ENCODE measurements around the gene PTPRN2. TPM values are rescaled to one million over a fixed set of nuclear protein-coding genes. Genes with fewer than 3 reads are reported as not detected.

The PTPRN2 gene
- total RNA-seq, 1 donor from 2014 or later, result 15.4 TPM

- no peak overlapping the region for H3K4me3 Mint-ChIP-seq
- H3K36me3 Mint-ChIP-seq, result no peaks in the 10 kb centered on the region
- H3K27me3 Mint-ChIP-seq, result no peaks in the 10 kb centered on the region
- no peaks in the 10 kb centered on the region for H3K4me1 Mint-ChIP-seq (ENCODE audit: unreplicated experiment)
- no peak for TF ChIP-seq CTCF (conservative IDR thresholded peaks at IDR 0.05)
- H3K9me3 Mint-ChIP-seq, result no peaks in the 10 kb centered on the region
- no peak overlapping the region for H3K27ac Mint-ChIP-seq
- DNase-seq (ENCODE audit: extremely low spot score, unreplicated experiment), result no peak
Measured at GRCh38 chr7:157866336-157866924, 721.2 kb downstream of the PTPRN2 start.

GRCh38 chr7:157865351-157866165 lies 722.1 kb downstream of the PTPRN2 start:
- H3K9me3 Mint-ChIP-seq, result no peaks in the 10 kb centered on the region
- TF ChIP-seq CTCF (conservative IDR thresholded peaks at IDR 0.05), result no peak
- peaks cover under 1% of the 10 kb centered on the region for H3K27me3 Mint-ChIP-seq
- H3K4me3 Mint-ChIP-seq, result no peak overlapping the region
- no peak for DNase-seq (ENCODE audit: extremely low spot score, unreplicated experiment)
- no peaks in the 10 kb centered on the region for H3K36me3 Mint-ChIP-seq
- peaks cover 2% of the 10 kb centered on the region for H3K4me1 Mint-ChIP-seq (ENCODE audit: unreplicated experiment)
- no peak overlapping the region for H3K27ac Mint-ChIP-seq

GRCh38 chr7:157864911-157865310 lies 722.7 kb downstream of the PTPRN2 start:
- Mint-ChIP-seq H3K27me3 (peaks cover 5% of the 10 kb centered on the region), H3K4me3 (no peak overlapping the region), H3K4me1 (ENCODE audit: unreplicated experiment) (peaks cover 8% of the 10 kb centered on the region), H3K9me3 (no peaks in the 10 kb centered on the region), H3K27ac (no peak overlapping the region), H3K36me3 (no peaks in the 10 kb centered on the region)
- DNase-seq (ENCODE audit: extremely low spot score, unreplicated experiment), result no peak
- no peak for TF ChIP-seq CTCF (conservative IDR thresholded peaks at IDR 0.05)

- H3K27me3 Mint-ChIP-seq, result peaks cover 5% of the 10 kb centered on the region
- no peaks in the 10 kb centered on the region for H3K36me3 Mint-ChIP-seq
- peaks cover 8% of the 10 kb centered on the region for H3K4me1 Mint-ChIP-seq (ENCODE audit: unreplicated experiment)
- DNase-seq (ENCODE audit: extremely low spot score, unreplicated experiment), result no peak
- no peaks in the 10 kb centered on the region for H3K9me3 Mint-ChIP-seq
- H3K27ac Mint-ChIP-seq, result no peak overlapping the region
- no peak for TF ChIP-seq CTCF (conservative IDR thresholded peaks at IDR 0.05)
- no peak overlapping the region for H3K4me3 Mint-ChIP-seq
Measured at GRCh38 chr7:157863906-157864810, 723.5 kb downstream of the PTPRN2 start.

GRCh38 chr7:157863176-157863575 lies 724.4 kb downstream of the PTPRN2 start:
- H3K9me3 Mint-ChIP-seq, result no peaks in the 10 kb centered on the region

More at GRCh38 chr7:157863176-157863575, 724.4 kb downstream of the PTPRN2 start:
- no peaks in the 10 kb centered on the region for H3K36me3 Mint-ChIP-seq
- H3K4me1 Mint-ChIP-seq (ENCODE audit: unreplicated experiment), result peaks cover 8% of the 10 kb centered on the region
- H3K4me3 Mint-ChIP-seq, result no peak overlapping the region
- DNase-seq (ENCODE audit: extremely low spot score, unreplicated experiment), result no peak
- no peak for TF ChIP-seq CTCF (conservative IDR thresholded peaks at IDR 0.05)
- no peak overlapping the region for H3K27ac Mint-ChIP-seq
- peaks cover 5% of the 10 kb centered on the region for H3K27me3 Mint-ChIP-seq

Measured in type B pancreatic cell (in vitro differentiated cells).